ENCODE measurements around the gene HIVEP1.

DNA sequence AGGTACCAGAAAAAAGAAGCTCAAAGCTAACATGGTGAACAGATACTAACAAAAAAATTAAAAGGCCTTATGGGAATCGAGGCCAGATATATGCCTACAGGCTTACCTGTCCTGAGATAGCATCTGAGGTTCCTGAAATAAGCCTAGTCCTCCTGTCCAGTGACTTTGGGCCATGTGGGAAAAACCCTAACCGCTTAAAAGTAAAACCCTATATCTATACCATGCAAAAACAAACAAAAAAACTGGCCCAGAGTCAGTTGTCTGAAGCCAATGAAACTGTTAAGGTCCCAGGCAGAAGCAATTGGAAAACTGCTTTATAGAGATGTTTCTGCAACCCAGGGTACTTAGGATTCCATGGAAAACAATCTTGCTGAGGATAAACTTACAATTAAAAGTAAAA lies 122.9 kb downstream of the HIVEP1 start:
- no peak for TF ChIP-seq POLR2AphosphoS5 (IDR thresholded peaks at IDR 0.05)
- no peak for TF ChIP-seq CTCF (IDR thresholded peaks at IDR 0.05)

Data from prostate gland (tissue), 2 donors.